HEK293 (cell line): ENCODE data around the gene SFSWAP.

Experiments
- CTCF ChIA-PET: fragments of 350-600 bp; formaldehyde crosslinking; extraction: SDS; loops from one replicate; lab custom pipeline; 2021; ENCODE audit warnings: antibody characterized with exemption; lab: Yijun Ruan, JAX
- POLR2A ChIA-PET: fragments of 300-600 bp; formaldehyde crosslinking; extraction: SDS; loops from one replicate; lab custom pipeline; 2020; ENCODE audit warnings: antibody characterized with exemption, inconsistent platforms; lab: Yijun Ruan, JAX
- H3K27ac ChIP-seq: fragments of 200-500 bp; sonication (Bioruptor generic); 2 replicates; pipeline ENCODE4 v1.5.1; 2014; ENCODE audit warnings: low read depth, low read length, control low read depth, inconsistent platforms; ENCODE audit errors: extremely low read depth
- H3K36me3 ChIP-seq, 2 experiments: fragments of 200-500 bp in 1 of 2; sonication (Bioruptor generic) in 1 of 2; 1 replicate in 1 of 2; 2 replicates in 1 of 2; pipeline ENCODE4 v1.5.1; 2014 to 2017; ENCODE audit warnings: inconsistent platforms in 2 of 2, low read length in 2 of 2; ENCODE audit not compliant: control insufficient read depth in 2 of 2, insufficient read depth in 1 of 2
- H3K4me1 ChIP-seq: fragments of 200-500 bp; sonication (Bioruptor generic); 2 replicates; pipeline ENCODE4 v1.5.1; 2014; ENCODE audit warnings: mild to moderate bottlenecking, low read length, inconsistent platforms; ENCODE audit not compliant: control insufficient read depth, insufficient read depth
- H3K4me3 ChIP-seq: 2 replicates; pipeline ENCODE4 v1.5.1; 2011; ENCODE audit warnings: low read depth, mild to moderate bottlenecking, control low read depth, low read length, moderate library complexity
- H3K9me3 ChIP-seq: fragments of 200-500 bp; sonication (Bioruptor generic); 2 replicates; pipeline ENCODE4 v1.5.1; 2014; ENCODE audit warnings: low read depth, low read length, inconsistent platforms; ENCODE audit not compliant: control insufficient read depth, insufficient read depth
- EGR2 ChIP-seq: fragments of 450-650 bp; formaldehyde crosslinking; IDR thresholded peaks from 2 replicates; pipeline ENCODE4 v1.5.1; 2016; ENCODE audit warnings: low read depth, missing biosample characterization, missing genetic modification characterization
- GLI2 ChIP-seq: fragments of 450-650 bp; formaldehyde crosslinking; IDR thresholded peaks from 2 replicates; pipeline ENCODE4; 2017; ENCODE audit warnings: missing biosample characterization, missing genetic modification characterization, low read depth, borderline replicate concordance
- GLI4 ChIP-seq: fragments of 450-650 bp; formaldehyde crosslinking; IDR thresholded peaks from 2 replicates; pipeline ENCODE4 v1.5.1; 2016; ENCODE audit warnings: missing biosample characterization, missing genetic modification characterization
- HOXA7 ChIP-seq: sonication (generic); formaldehyde crosslinking; IDR thresholded peaks from 2 replicates; pipeline ENCODE4 v1.8.1; 2022; ENCODE audit warnings: missing genetic modification reagents, borderline replicate concordance
- HOXD13 ChIP-seq: sonication (generic); formaldehyde crosslinking; IDR thresholded peaks from 2 replicates; pipeline ENCODE4 v1.8.0; 2022; ENCODE audit warnings: missing genetic modification reagents, borderline replicate concordance
- KLF16 ChIP-seq: fragments of 450-650 bp; formaldehyde crosslinking; IDR thresholded peaks from 2 replicates; pipeline ENCODE4 v1.5.1; 2017; ENCODE audit warnings: missing biosample characterization, missing genetic modification characterization
- KLF9 ChIP-seq: fragments of 450-650 bp; formaldehyde crosslinking; IDR thresholded peaks from 2 replicates; pipeline ENCODE4 v1.5.1; 2016; ENCODE audit warnings: missing biosample characterization, missing genetic modification characterization, low read depth
- OSR2 ChIP-seq: fragments of 450-650 bp; formaldehyde crosslinking; IDR thresholded peaks from 2 replicates; pipeline ENCODE4 v1.5.1; 2016; ENCODE audit warnings: missing biosample characterization, missing genetic modification characterization
- SCRT2 ChIP-seq: fragments of 450-650 bp; formaldehyde crosslinking; IDR thresholded peaks from 2 replicates; pipeline ENCODE4 v1.5.1; 2016; ENCODE audit warnings: missing biosample characterization, missing genetic modification characterization
- ZBTB48 ChIP-seq: fragments of 450-650 bp; formaldehyde crosslinking; IDR thresholded peaks from 2 replicates; pipeline ENCODE4 v1.5.1; 2016; ENCODE audit warnings: missing biosample characterization, missing genetic modification characterization
- ZBTB7A ChIP-seq: fragments of 450-650 bp; formaldehyde crosslinking; IDR thresholded peaks from 2 replicates; pipeline ENCODE4 v1.5.1; 2016; ENCODE audit warnings: low read depth, missing biosample characterization, missing genetic modification characterization
- ZNF138 ChIP-seq: fragments of 450-650 bp; formaldehyde crosslinking; IDR thresholded peaks from 2 replicates; pipeline ENCODE4 v1.5.1; 2016; ENCODE audit warnings: missing biosample characterization, missing genetic modification characterization, borderline replicate concordance
- ZNF366 ChIP-seq: fragments of 450-650 bp; formaldehyde crosslinking; conservative IDR thresholded peaks from 2 replicates; pipeline ENCODE4 v1.5.1; 2016; ENCODE audit warnings: missing biosample characterization, missing genetic modification characterization
- ZNF391 ChIP-seq: fragments of 450-650 bp; formaldehyde crosslinking; IDR thresholded peaks from 2 replicates; pipeline ENCODE4 v1.5.1; 2016; ENCODE audit warnings: low read depth, missing biosample characterization, missing genetic modification characterization, borderline replicate concordance
- ZNF404 ChIP-seq: fragments of 450-650 bp; formaldehyde crosslinking; IDR thresholded peaks from 2 replicates; pipeline ENCODE4 v1.5.1; 2017; ENCODE audit warnings: missing biosample characterization, missing genetic modification characterization
- ZNF529 ChIP-seq: fragments of 450-650 bp; formaldehyde crosslinking; IDR thresholded peaks from 2 replicates; pipeline ENCODE4 v1.5.1; 2017; ENCODE audit warnings: missing genetic modification characterization, missing biosample characterization; ENCODE audit not compliant: insufficient replicate concordance
- ZNF558 ChIP-seq: fragments of 450-650 bp; formaldehyde crosslinking; IDR thresholded peaks from 2 replicates; pipeline ENCODE4 v1.5.1; 2016; ENCODE audit warnings: missing biosample characterization, missing genetic modification characterization
- ZNF629 ChIP-seq: fragments of 450-650 bp; formaldehyde crosslinking; IDR thresholded peaks from 2 replicates; pipeline ENCODE4 v1.5.1; 2017; ENCODE audit warnings: missing biosample characterization, missing genetic modification characterization
- ZNF777 ChIP-seq: fragments of 450-650 bp; formaldehyde crosslinking; IDR thresholded peaks from 2 replicates; pipeline ENCODE4 v1.5.1; 2017; ENCODE audit warnings: missing biosample characterization, missing genetic modification characterization, borderline replicate concordance
- TF ChIP-seq, protein P1 (sequence below): fragments of 450-650 bp; formaldehyde crosslinking; IDR thresholded peaks from 2 replicates; pipeline ENCODE4 v1.5.1; 2016; ENCODE audit warnings: missing biosample characterization, missing genetic modification characterization
- TF ChIP-seq, protein P2 (sequence below): fragments of 450-650 bp; formaldehyde crosslinking; IDR thresholded peaks from 2 replicates; pipeline ENCODE4 v1.5.1; 2016; ENCODE audit warnings: missing biosample characterization, missing genetic modification characterization, borderline replicate concordance

The SFSWAP gene

DNA sequence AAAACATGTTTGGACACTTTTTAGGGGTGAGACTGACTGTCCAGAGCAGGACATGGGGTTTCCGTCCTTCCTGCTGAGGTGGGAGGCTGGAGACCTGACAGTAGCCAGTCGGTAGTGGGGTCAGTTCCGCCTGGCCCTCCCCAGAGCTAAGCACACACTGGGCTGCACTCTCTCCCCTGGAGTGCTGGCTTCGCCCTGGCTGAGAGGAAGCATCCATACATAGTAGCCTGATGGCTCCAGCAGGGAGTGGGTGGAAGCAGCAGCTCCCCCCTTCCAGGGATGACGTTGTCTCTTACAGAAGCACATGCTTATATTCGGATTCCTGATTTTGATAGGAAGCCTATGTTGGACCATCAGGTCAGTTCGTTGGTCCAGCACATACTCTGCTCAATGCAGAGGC, 40.4 kb downstream of the SFSWAP start:
- no peaks in the 10 kb centered on the region for H3K9me3 ChIP-seq
- POLR2A ChIA-PET = no interaction called here
- H3K4me1 ChIP-seq = no peaks in the 10 kb centered on the region
- H3K27ac ChIP-seq = no peak overlapping the region
- H3K36me3 ChIP-seq = peaks cover 3 to 90% of the 10 kb centered on the region in 2 experiments; a peak in 2 of 3 replicates
- H3K4me3 ChIP-seq = no peak overlapping the region
- TF ChIP-seq KLF16 (tag by site-specific recombination) (no peak), KLF9 (tag by site-specific recombination) (no peak), HOXD13 (CRISPR knock-in tag) (no peak), ZNF777 (tag by site-specific recombination) (no peak), ZNF558 (no peak), HOXA7 (CRISPR knock-in tag) (no peak)
- CTCF ChIA-PET = no interaction called here

DNA sequence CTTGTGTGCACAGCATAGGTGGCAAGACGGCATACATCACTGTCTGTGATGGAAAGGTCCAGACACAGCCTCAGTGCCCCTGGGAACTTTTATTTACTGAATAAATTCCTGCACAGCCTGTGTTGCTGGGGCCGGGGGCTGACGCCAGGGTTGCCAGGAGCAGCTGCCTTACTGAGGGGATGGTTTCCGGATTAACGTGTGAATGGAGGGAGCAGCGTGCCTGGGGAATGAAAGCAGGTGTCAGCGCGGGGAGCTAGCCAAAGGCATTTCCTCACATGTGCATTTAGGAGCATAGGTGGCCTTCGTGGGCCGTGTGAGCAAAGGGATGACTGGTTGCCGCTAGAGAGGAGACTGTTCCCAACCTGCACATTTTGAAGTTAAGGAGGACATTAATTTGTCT, 41.6 kb downstream of the SFSWAP start:
- POLR2A ChIA-PET = no interaction called here
- H3K4me1 ChIP-seq = no peaks in the 10 kb centered on the region
- no peak overlapping the region for H3K27ac ChIP-seq
- TF ChIP-seq ZBTB48 = no peak
- TF ChIP-seq ZNF138 (tag by site-specific recombination) = no peak
- no peak for TF ChIP-seq ZNF391 (tag by site-specific recombination)
- TF ChIP-seq, protein P1, sequence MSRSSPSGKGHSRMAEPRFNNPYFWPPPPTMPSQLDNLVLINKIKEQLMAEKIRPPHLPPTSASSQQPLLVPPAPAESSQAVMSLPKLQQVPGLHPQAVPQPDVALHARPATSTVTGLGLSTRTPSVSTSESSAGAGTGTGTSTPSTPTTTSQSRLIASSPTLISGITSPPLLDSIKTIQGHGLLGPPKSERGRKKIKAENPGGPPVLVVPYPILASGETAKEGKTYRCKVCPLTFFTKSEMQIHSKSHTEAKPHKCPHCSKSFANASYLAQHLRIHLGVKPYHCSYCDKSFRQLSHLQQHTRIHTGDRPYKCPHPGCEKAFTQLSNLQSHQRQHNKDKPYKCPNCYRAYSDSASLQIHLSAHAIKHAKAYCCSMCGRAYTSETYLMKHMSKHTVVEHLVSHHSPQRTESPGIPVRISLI (tag by site-specific recombination) = no peak
- no peak for TF ChIP-seq GLI4 (tag by site-specific recombination)
- TF ChIP-seq ZBTB7A = no peak
- no peak for TF ChIP-seq ZNF558
- no peak for TF ChIP-seq ZNF404
- no peak for TF ChIP-seq GLI2 (tag by site-specific recombination)
- TF ChIP-seq ZNF366 (tag by site-specific recombination) = no peak
- H3K36me3 ChIP-seq = peaks cover 9 to 93% of the 10 kb centered on the region in 2 experiments; a peak in 2 of 3 replicates
- no peak overlapping the region for H3K4me3 ChIP-seq
- CTCF ChIA-PET = interaction anchor here (0.6 kb wide), 1 partner anchor 27 kb away, joined by 3 read pairs; no protein-coding TSS in a partner anchor
- H3K9me3 ChIP-seq = no peaks in the 10 kb centered on the region

DNA sequence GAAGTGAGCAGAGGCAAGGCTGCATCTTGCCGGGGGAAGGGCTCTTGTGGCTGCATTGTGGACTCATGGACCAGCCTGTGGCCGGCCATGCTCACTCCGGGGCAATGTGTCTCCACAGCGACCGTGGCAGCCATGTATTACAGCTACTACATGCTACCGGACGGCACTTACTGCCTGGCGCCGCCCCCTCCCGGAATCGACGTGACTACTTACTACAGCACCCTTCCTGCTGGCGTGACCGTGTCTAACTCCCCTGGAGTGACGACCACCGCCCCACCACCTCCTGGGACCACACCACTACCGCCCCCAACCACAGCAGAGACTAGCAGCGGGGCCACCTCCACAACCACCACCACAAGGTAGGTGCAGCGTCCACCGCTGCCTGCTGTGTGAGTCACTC, 42.1 kb downstream of the SFSWAP start:
- Histone ChIP-seq H3K36me3 (peaks cover 10 to 93% of the 10 kb centered on the region in 2 experiments; a peak in 2 of 3 replicates), H3K4me1 (no peaks in the 10 kb centered on the region), H3K27ac (no peak overlapping the region), H3K4me3 (no peak overlapping the region), H3K9me3 (no peaks in the 10 kb centered on the region)
- POLR2A ChIA-PET = no interaction called here
- TF ChIP-seq, protein P2, sequence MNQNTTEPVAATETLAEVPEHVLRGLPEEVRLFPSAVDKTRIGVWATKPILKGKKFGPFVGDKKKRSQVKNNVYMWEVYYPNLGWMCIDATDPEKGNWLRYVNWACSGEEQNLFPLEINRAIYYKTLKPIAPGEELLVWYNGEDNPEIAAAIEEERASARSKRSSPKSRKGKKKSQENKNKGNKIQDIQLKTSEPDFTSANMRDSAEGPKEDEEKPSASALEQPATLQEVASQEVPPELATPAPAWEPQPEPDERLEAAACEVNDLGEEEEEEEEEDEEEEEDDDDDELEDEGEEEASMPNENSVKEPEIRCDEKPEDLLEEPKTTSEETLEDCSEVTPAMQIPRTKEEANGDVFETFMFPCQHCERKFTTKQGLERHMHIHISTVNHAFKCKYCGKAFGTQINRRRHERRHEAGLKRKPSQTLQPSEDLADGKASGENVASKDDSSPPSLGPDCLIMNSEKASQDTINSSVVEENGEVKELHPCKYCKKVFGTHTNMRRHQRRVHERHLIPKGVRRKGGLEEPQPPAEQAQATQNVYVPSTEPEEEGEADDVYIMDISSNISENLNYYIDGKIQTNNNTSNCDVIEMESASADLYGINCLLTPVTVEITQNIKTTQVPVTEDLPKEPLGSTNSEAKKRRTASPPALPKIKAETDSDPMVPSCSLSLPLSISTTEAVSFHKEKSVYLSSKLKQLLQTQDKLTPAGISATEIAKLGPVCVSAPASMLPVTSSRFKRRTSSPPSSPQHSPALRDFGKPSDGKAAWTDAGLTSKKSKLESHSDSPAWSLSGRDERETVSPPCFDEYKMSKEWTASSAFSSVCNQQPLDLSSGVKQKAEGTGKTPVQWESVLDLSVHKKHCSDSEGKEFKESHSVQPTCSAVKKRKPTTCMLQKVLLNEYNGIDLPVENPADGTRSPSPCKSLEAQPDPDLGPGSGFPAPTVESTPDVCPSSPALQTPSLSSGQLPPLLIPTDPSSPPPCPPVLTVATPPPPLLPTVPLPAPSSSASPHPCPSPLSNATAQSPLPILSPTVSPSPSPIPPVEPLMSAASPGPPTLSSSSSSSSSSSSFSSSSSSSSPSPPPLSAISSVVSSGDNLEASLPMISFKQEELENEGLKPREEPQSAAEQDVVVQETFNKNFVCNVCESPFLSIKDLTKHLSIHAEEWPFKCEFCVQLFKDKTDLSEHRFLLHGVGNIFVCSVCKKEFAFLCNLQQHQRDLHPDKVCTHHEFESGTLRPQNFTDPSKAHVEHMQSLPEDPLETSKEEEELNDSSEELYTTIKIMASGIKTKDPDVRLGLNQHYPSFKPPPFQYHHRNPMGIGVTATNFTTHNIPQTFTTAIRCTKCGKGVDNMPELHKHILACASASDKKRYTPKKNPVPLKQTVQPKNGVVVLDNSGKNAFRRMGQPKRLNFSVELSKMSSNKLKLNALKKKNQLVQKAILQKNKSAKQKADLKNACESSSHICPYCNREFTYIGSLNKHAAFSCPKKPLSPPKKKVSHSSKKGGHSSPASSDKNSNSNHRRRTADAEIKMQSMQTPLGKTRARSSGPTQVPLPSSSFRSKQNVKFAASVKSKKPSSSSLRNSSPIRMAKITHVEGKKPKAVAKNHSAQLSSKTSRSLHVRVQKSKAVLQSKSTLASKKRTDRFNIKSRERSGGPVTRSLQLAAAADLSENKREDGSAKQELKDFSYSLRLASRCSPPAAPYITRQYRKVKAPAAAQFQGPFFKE (tag by site-specific recombination) = no peak
- TF ChIP-seq EGR2 (tag by site-specific recombination) = no peak
- no peak for TF ChIP-seq OSR2 (tag by site-specific recombination)
- TF ChIP-seq SCRT2 (tag by site-specific recombination) = no peak
- no peak for TF ChIP-seq ZNF629 (tag by site-specific recombination)
- no peak for TF ChIP-seq ZNF529 (tag by site-specific recombination)
- CTCF ChIA-PET = interaction anchor here (0.6 kb wide), 1 partner anchor 27 kb away, joined by 3 read pairs; no protein-coding TSS in a partner anchor
